ENCODE results near the gene ZFP42.
"Not testable (repeated sequence)": the region's sequence is repeated elsewhere in the genome, so short reads cannot be mapped to it uniquely, and the experiment has no call there.

Gene ZFP42

DNA sequence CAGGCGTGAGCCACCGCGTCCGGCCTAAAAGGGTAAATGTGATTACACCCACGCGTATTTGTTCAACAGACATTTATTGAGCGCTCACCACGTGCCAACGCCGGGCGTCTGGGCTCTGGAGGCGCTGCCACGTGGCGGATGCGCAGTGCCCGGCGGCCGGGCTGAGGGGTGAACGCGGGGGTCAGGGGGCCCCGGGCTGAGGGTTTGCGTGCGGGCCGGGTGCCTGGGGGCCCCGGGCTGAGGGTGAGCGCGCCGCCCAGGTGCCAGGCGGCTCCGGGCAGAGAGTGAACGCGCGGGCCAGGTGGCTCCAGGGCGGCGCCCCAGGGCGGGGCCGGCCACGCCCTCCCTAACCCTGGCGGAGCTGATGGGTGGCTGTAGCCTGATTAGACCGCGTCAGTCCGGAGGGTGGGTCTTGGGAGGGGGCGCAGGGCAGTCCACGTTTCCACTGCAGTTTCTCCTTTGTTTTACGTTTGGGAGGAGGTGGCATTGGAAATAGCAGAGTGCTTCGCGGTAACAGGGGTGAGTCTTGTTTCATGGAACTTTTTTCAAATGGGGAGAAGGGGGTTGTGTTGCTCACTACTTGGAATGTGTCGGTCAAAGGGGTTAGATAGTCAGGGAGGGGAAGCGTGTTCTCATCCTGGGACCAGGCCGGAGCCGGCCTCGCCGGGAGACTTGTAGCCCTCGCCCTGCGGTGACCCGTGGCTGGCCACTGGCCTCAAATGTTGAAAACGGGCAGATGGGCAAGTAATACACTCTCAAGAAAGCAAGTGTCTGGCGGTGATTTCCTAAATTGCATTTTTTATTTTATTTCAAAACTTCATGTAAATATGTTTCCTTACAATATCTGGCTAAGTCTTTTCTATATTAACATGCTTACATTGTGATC lies at the start of gene ZFP42:
Gene ZFP42 (plus strand): TSS at position 450 of the 886 bp plus-strand sequence. CDS start 7,037 bp downstream, outside the sequence.
- DNase-seq (ENCODE audit: low spot score), result no peak

DNA sequence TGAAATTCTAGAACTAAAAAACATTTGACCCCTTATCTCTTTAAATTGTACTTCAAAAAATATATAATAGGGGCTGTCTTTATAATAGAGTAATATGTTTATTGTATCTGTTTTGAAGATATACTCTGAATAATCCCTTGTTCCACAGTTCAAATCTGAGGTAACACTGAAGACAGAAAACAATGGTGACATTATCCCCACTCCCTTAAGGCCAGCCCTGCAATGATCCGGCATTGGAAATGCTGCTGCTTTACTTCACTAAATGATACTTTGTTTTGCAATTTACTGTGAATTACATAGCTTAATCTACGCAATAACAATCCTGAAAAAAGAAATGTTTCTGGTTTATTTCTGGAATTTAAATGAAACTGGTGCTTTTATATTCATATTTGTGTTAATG lies 34.4 kb upstream of the ZFP42 start:
- DNase-seq (ENCODE audit: low spot score), result no peak

- DNase-seq (ENCODE audit: low spot score), result no peak
Measured at GRCh38 chr4:187961961-187962360, 33.6 kb upstream of the ZFP42 start.

- DNase-seq (ENCODE audit: low spot score), result no peak
Measured at GRCh38 chr4:187962926-187963325, 32.6 kb upstream of the ZFP42 start.

DNA sequence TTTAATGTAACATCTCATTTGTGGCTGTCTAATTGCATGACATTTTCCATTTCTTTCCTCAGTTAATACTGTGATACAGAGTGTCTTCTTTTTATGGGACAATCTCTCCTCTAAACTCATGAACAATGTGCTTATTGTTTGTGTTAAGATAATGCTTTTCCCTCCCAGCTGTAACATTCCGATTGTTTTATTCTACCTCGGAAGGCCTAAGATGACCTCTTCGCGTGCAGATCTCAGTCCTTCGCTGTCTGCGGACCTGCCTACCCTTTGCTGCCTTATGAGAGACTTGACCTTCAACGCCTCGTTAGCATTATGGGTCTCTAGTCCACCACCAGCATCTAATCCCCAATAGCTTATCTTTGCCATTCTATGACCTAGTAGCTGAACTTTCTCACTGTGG lies 29.8 kb upstream of the ZFP42 start:
- no peak for DNase-seq (ENCODE audit: low spot score)

GRCh38 chr4:187972135-187972534 lies 23.4 kb upstream of the ZFP42 start:
- no peak for DNase-seq (ENCODE audit: low spot score)

DNA sequence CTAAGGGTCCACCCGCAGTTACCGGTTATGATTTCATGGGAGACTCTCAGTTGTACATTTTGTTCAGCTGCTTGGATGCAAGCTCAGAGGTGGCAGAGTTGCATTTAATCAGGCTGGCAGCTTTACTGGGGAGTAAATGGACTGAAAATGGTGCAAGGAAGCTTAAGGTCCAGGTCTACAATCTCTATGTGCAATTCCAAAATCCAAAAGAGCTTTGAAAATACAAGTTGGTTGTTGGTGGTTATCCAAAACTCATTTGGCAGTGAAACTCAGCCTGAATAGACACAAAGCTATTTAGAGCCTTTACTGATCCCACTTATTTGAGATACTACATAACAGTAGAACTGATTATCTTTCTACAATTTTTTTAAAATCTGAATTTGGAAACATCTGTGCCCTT lies 11.8 kb upstream of the ZFP42 start:
- no peak for DNase-seq (ENCODE audit: low spot score)

DNA sequence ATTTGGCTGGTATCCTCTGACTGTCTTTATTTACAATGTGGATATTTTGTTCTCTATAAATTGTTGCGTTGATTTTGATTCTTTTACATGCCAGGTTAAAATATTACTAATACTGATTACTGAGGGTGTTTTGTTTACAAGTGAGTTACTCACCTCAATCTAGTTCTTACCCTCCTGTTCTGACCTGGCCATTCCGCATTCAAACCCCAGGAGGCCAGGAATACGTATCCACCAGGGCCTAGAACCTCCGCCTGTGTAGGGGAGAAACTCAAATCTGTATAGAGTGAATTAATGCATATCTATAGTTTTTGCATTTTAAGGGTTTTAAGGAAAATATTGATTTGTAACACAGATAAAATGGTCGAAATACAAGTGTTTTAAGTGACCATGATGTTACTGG lies 2.6 kb upstream of the ZFP42 start:
- DNase-seq (ENCODE audit: low spot score), result no peak

GRCh38 chr4:187993827-187994226 lies 1.7 kb upstream of the ZFP42 start:
- no peak for DNase-seq (ENCODE audit: low spot score)

DNA sequence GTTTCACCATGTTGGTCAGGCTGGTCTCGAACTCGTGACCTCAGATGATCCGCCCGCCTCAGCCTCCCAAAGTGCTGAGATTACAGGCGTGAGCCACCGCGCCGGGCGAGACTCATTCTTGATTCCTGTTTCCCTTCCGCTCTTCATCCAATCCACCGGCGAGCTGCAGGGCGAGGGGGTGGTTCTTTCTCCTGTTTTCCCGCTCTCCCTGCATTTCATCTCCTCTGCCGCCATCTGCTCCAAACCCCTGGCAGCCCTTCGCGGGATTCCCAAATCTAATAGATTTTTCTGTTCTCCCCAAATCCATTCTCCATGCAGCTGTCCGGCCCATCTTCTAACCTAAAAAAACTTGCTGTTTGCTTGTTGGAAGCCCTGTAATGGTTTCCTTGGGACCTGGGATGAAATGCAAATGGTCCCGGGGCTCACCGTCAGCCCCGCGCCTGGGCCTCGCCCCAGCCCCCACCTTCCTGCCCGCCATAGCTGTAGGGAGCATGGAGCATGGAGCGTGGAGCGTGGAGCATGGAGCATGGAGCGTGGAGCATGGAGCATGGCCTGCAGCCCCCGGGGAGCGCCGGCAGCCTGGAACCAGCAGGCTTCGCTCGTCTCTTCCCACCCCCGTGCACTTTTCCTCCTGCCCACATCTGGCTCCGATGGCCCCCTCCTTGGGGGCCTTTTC lies 1.1 kb downstream of the ZFP42 start:
- DNase-seq (ENCODE audit: low spot score), result no peak

DNA sequence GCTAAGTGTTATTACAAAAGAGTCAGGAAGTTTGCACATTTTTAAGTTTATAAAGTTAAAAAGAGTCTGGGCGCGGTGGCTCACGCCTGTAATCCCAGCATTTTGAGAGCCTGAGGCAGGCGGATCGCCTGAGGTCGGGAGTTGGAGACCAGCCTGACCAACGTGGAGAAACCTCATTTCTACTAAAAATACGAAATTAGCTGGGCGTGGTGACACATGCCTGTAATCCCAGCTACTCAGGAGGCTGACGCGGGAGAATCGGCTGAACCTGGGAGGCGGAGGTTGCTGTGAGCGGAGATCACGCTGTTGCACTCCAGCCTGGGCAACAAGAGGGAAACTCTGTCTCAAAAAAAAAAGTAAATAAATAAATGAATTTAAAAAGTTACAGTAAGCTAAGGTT lies 2.4 kb downstream of the ZFP42 start:
- not testable (repeated sequence) for DNase-seq (ENCODE audit: low spot score)

GRCh38 chr4:187999406-187999932 lies 3.9 kb downstream of the ZFP42 start:
- no peak for DNase-seq (ENCODE audit: low spot score)

GRCh38 chr4:188002323-188002722 lies 6.8 kb downstream of the ZFP42 start:
- DNase-seq (ENCODE audit: low spot score), result no peak

DNA sequence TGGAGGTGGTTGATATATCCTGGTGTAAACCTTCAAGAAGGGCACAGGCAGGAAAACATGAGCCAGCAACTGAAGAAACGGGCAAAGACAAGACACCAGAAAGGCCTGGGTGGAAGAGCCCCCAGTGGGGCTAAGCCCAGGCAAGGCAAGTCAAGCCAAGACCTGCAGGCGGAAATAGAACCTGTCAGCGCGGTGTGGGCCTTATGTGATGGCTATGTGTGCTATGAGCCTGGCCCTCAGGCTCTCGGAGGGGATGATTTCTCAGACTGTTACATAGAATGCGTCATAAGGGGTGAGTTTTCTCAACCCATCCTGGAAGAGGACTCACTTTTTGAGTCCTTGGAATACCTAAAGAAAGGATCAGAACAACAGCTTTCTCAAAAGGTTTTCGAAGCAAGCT lies 7.2 kb downstream of the ZFP42 start:
- no peak for DNase-seq (ENCODE audit: low spot score)

DNA sequence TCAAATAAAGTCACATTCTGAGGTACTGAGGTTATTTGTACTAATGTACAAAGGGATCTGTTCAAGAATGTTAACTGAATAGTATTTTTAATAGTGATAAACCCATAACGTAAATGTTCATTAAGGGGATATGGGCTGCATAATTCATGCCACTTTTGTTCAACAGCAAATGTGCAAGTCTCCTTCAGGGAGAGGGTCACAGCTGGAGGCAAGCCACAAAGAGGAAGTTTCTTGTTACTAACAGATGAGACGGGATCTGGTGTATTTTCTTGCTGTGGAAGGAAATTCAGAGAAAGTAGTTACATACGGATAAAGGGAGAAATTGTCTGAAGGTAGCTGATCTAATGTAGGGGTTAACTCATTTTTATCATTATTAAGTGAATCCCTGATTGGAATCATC lies 10.0 kb downstream of the ZFP42 start:
- DNase-seq (ENCODE audit: low spot score), result no peak

DNA sequence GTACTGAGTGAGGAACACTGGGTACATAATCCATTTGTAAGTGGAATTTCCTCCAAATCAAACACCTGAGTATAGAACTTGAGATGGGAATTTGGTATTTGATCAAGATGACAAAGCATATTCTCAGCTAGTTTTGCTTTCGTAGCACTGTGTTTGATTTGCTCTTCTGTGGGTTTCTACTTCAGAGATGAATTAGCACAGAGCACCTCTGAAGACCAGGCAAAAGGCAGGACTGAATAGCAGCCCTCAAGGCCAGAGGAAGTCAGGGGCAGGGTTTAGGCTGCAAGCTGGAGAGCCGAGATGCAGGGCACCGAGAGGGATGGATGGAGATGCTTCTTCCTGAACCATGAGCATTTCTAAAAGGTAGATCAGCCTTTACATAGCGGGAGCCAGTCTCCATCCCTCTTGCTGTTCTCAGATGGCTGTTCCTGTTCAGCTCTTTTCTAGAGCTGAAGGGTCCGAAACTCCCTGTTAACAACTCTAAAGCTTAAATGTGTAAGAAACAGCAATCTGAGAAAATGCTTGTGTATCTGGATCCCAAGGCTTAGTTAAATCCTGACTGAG lies 10.8 kb downstream of the ZFP42 start:
- no peak for DNase-seq (ENCODE audit: low spot score)

DNA sequence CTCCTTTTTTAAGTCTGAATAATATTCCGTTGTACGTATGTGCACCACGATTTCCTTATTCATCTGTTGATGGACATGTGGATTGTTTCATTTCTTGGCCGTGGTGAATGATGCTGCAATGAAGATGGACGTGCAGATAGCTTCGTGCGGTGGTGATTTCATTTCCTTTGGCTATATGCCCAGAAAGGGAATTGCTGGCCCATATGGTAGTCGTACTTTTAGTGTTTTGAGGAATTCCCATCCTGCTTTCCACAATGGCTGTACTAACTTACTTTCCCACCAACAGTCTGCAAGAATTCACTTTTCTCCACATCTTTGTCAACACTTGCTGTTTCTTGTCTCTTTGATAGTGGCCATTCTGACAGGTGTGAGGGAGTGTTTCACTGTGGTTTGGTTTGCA lies 12.8 kb downstream of the ZFP42 start:
- no peak for DNase-seq (ENCODE audit: low spot score)

DNA sequence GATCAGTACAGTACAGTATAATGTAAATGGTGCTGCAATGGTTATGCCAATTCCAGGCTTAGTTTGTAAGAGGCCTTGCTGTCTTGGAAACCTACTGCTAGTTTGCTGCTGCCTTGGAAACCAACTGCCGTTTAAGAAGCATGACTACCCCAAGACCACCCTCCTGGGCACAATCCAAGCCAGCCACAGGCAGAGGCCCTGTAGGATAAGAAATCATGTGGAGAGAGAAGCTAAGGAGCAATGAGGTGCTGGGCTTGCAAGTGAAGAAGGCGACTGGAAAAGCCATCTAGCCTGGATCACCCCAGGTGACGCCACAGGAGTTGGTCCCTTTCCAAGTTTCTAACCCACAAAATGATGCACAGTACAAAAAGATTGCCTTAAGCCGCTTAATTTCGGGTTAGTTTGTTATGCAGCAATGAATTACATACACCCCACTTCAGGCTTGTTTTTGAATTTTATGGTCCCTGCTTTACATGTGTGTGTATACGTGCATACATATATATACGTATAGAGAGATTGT lies 16.9 kb downstream of the ZFP42 start:
- DNase-seq (ENCODE audit: low spot score), result no peak

- no peak for DNase-seq (ENCODE audit: low spot score)
Measured at GRCh38 chr4:188015025-188015940, 19.7 kb downstream of the ZFP42 start.

DNA sequence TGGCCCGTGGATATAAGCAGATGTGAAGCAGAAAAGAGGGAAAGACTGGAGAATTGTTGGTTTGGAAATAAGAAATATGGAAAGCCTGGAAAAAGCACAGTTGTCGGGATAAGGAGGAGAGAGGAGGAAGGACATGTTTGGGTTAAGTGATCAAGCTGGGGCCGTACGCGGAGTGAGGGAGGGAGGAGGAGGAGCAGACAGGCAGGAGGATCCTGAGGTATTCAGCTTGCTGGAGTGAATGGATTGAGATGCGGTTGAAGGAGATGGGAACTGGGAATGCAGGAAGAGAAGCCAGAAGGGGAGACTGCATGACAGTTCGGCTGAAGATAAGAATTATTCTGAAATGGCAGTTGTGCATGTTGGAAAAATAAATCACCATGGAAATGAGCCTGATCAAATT lies 21.2 kb downstream of the ZFP42 start:
- DNase-seq (ENCODE audit: low spot score), result no peak

DNA sequence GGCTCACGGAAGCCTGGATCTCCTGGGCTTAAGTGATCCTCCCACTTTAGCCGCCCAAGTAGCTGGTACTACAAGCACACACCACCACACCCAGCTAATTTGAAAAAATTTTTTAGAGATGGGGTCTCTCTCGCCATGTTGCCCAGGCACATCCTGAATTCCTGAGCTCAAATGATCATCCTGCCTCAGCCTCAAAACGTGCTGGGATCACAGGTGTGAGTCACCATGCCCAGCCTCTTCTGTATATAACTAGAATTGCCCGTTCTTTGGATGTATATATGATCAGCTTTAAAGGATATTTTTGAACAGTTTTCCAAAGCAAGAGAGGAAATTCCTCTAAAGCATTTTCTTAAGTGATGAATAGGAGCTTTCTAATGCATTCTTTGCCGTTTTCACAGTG lies 22.7 kb downstream of the ZFP42 start:
- DNase-seq (ENCODE audit: low spot score), result no peak
